ENCODE data around the gene WDR17.

DNA sequence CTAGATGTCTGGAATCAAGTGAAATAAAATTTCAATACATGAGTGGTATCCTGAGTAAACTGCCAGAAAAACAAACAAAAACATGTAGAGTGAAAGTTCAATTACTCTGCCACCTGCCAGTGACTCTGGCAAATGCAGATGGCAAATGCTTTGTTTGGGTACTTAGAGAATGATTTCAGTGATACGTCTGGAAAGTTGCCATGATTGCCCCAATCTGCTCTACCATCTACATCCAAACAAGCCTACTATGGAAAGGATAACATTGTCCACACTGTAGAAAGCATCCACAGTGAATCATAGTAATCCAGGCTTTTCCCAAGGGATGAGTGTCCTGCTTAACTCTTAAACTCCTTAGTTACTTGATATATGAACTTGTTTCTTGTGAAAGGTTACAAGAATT lies 126.3 kb downstream of the WDR17 start:
- no peak for TF ChIP-seq CTCF (IDR thresholded peaks at IDR 0.05)
- no peak for TF ChIP-seq POLR2A (IDR thresholded peaks at IDR 0.05)
